Choroid plexus epithelial cell (primary cell): ENCODE data around the gene CEP83.
A peak's percentile ranks its signal among the peaks of the same experiment; 100 is the strongest.

Source experiments
- DNase-seq: peaks from one replicate; pipeline ENCODE4 v3.0.0-alpha.2; 2010; ENCODE audit warnings: low read depth
- H3K4me3 ChIP-seq: 2 replicates; pipeline ENCODE4 v1.5.1; 2011; ENCODE audit warnings: low read depth, mild to moderate bottlenecking, control low read depth, low read length, moderate library complexity
- TF ChIP-seq, protein P1 (sequence below): conservative IDR thresholded peaks from 2 replicates; pipeline ENCODE4 v1.5.1; 2011; ENCODE audit warnings: low read depth, mild to moderate bottlenecking, control low read depth, inconsistent platforms, low read length, moderate library complexity

The CEP83 gene

DNA sequence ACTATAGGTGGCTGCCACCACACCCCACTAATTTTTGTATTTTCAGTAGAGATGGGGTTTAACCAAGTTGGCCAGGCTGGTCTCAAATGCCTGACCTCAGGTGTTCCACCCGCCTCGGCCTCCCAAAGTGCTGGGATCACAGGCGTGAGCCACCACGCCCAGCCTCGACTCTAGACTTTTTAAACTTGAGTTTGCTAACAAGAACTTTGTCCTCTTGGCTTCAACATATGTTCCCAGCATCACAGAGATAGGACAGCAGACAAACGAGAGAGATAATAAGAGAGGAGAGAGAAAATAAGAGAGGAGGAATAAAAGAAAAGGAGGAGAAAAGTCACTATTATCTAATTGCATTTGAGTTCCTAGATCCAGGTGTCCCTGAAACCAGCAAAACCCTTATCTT, 119.1 kb downstream of the CEP83 start:
- no peak overlapping the region for H3K4me3 ChIP-seq
- no peak for DNase-seq
- TF ChIP-seq, protein P1, sequence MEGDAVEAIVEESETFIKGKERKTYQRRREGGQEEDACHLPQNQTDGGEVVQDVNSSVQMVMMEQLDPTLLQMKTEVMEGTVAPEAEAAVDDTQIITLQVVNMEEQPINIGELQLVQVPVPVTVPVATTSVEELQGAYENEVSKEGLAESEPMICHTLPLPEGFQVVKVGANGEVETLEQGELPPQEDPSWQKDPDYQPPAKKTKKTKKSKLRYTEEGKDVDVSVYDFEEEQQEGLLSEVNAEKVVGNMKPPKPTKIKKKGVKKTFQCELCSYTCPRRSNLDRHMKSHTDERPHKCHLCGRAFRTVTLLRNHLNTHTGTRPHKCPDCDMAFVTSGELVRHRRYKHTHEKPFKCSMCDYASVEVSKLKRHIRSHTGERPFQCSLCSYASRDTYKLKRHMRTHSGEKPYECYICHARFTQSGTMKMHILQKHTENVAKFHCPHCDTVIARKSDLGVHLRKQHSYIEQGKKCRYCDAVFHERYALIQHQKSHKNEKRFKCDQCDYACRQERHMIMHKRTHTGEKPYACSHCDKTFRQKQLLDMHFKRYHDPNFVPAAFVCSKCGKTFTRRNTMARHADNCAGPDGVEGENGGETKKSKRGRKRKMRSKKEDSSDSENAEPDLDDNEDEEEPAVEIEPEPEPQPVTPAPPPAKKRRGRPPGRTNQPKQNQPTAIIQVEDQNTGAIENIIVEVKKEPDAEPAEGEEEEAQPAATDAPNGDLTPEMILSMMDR: no peak

DNA sequence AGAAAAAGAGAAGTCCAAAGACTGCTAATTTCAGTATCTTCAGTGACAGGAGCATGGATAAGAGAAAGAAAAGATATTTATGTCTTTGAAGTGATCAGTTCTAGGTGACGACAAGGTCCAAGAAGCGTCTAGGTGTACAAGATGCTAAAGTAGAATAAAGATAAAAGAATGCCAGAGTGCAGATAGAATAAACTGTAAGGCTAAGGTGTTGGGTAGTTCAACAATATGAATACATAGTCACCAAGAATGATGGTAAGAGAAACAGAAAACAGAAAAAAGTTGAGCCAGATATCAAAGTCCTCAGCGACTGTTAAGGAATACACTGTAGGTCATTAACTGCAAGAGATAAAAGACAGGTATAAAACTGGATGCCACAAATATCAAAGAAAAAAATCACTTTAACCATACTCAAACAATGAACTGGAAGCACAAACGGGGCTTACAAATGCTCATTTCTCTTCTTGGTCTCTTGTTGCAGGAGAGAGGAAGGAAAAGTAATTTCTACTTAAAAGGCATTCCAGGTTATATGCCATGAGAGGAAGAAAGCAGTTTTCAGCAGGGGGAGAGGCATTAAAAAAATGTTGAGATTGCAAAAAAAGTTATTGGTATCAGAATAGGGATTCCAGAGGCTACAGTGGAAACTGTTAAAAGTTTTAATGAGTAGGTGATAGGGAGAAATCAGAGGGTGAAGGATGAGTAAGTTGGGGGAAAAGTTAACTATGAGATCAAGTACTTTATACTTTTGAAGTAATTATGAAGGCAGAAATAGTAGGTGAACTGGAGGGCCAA, 121.5 kb downstream of the CEP83 start:
- TF ChIP-seq, protein P1: no peak
- H3K4me3 ChIP-seq: no peak overlapping the region
- no peak for DNase-seq

DNA sequence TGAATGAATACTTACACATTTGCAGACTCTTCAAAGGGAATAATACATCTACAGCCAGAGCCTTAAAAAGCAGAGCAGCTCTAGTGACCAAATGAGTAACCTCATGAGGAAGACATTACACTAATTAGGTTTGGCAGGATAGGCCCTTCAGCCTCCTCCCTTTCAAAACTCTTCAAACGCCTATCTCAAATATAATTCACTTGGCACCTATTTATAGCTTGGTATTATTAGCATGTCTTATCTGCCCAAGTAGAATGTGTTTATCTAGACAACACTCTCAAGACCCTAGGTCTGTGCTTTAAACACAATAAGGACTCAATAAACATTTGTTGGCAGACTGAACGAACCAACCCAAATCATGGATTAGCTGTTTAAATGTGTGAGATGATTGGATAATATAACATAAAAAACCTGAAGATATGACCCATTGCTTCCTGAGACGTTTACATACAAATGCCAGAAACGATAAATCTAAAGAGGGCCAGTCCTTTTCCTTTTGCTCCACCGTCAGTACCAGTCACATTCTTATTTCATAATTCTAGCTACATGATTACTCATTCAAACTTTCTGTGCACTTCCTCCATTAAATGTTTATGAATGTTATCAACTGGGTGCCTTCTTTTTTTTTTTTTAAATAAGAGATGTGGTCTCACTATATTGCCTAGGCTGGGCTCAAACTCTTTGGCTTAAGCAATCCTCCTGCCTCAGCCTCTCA, 123.3 kb downstream of the CEP83 start:
- TF ChIP-seq, protein P1: no peak
- peak; percentile 74 for DNase-seq
- no peak overlapping the region for H3K4me3 ChIP-seq

DNA sequence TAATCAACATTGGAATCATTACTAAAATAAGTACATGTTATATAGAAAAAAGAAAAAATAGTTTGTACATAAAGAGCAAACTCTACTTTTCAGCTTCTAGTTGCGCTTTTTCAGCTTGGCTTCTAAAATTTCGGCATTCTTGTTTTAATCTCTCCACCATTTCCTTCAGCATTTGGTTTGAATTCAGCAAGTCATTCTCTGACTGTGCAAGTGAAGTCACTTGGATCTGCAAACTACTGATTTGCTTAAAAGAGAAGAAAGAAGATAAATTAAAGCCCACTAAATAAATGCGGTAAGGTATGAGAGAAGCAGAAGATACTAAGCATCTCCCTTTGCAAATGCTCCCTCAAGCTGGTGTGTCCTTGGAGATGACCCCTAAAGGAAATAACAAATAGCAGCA, 126.3 kb downstream of the CEP83 start:
- no peak overlapping the region for H3K4me3 ChIP-seq
- TF ChIP-seq, protein P1: no peak

DNA sequence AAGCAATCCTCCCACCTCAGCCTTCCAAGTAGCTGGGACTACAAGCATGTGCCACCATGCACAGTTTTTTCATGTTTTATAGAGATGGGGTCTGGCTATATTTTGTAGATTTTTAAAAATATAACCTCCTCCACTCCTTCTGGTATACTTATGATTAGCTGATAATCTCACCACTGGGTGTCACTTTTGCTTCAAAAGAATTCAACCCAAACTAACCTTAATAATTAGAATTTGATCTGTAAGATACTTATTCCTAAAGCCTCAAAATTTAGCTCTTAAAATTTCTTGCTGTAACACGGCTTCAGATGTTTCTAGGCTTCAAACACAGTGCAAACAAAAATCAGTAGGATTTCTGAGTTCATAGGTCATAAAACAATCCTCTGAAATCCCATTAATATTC, 130.3 kb downstream of the CEP83 start:
- H3K4me3 ChIP-seq: no peak overlapping the region
- peak; percentile 47 for DNase-seq
- TF ChIP-seq, protein P1: peak; percentile 32

More for the DNA sequence above, 126.3 kb downstream of the CEP83 start:
- DNase-seq: no peak

DNA sequence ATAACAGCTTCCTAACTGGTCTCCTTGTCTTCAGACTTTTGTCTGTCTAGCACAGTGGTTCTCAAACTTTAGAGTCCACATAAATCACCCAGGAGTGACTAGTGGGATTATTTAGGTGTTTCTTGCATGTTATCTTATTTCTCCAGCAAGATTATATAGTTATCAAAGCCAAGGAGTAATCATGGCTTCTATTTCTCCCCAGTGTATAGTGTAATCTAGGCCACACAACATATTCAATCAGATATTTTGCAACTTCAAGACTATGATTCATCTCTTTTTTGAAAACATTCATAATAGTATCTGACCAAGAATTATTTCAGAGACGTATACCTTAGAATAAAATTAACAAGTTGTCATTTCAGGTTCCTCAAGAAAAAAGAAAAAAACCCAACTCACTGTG, 131.9 kb downstream of the CEP83 start:
- peak; percentile 55 for DNase-seq
- TF ChIP-seq, protein P1: no peak
- H3K4me3 ChIP-seq: no peak overlapping the region

DNA sequence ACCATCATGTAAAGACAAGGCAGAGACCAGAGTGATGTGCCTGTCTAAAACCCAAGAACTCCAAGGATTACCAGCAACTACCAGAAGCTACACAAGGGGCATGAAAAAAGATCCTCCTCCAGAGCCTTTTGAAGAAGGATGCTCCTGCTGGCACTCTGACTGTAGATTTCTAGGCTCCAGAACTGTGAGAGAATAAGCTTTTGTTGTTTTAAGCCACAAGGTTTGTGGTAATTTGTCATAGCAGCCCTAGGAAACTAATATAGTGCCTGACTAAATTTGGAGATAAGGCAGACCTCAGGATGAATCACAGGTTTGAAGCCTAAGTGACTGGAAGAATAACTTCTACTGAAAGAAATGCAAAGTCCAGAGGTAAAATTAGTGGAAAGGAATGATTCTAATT, 132.9 kb downstream of the CEP83 start:
- peak; percentile 85 for DNase-seq
- no peak overlapping the region for H3K4me3 ChIP-seq

More for the DNA sequence above, 132.9 kb downstream of the CEP83 start:
- TF ChIP-seq, protein P1: no peak
